NT2/D1 (cell line): ENCODE measurements around the gene RNFT2.

Experiments used
- YY1 ChIP-seq: IDR thresholded peaks from 2 replicates; pipeline ENCODE4 v1.6.1; 2011; ENCODE audit not compliant: insufficient read length, insufficient read depth
- ZNF274 ChIP-seq: IDR thresholded peaks from 2 replicates; pipeline ENCODE4 v1.6.1; 2011; ENCODE audit warnings: mild to moderate bottlenecking, low read depth, low read length

DNA sequence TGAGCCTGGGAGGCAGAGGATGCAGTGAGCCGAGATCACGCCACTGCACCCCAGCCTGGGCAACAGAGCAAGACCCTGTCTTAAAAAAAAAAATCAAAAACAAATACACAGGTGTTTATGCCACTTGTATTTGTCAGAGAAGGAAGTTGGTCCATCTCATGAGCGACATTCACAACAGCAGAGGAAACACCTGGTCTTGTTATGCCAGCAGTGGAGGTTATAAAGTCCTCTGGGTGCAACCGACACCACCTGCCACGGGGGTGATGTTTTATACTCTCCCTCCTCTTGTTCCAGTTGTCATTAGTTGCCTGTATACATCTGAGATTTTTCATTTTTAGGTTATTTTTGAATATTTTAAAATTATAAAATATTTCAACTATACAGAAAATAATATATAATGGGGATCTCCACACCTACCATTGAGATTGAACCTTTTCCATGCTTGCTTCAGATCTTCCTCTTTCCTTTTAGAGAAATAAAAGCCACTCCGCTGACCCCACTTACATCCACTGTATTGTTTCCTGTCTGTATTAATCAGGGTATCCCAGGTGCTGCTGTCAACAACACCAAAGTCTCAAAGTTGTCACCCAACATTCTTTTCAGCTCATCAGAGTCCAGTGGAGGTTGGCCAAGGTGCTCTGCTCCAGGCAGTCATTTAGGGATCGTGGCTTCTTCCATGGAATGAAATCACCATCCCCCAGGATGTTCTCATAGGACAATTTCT is 65.1 kb downstream of the RNFT2 start:
- TF ChIP-seq YY1 (no peak), ZNF274 (no peak)
